ENCODE results near the gene ZNF485.
A peak's percentile ranks its signal among the peaks of the same experiment; 100 is the strongest.
"Not testable (repeated sequence)": the region's sequence is repeated elsewhere in the genome, so short reads cannot be mapped to it uniquely, and the experiment has no call there.

The ZNF485 gene

GRCh38 chr10:43605850-43606322 lies 352 bp upstream of the ZNF485 start:
- DNase-seq (ENCODE audit: low spot score): no peak

GRCh38 chr10:43607199-43607573 lies 948 bp downstream of the ZNF485 start:
- DNase-seq (ENCODE audit: low spot score): no peak

GRCh38 chr10:43610636-43611035 lies 4.4 kb downstream of the ZNF485 start:
- no peak for DNase-seq (ENCODE audit: low spot score)

GRCh38 chr10:43616697-43617370 lies 10.6 kb downstream of the ZNF485 start:
- no peak for DNase-seq (ENCODE audit: low spot score)

GRCh38 chr10:43619368-43619767 lies 13.1 kb downstream of the ZNF485 start:
- DNase-seq (ENCODE audit: low spot score): no peak

GRCh38 chr10:43622038-43622437 lies 15.8 kb downstream of the ZNF485 start:
- DNase-seq (ENCODE audit: low spot score): no peak

GRCh38 chr10:43623351-43623750 lies 17.1 kb downstream of the ZNF485 start:
- DNase-seq (ENCODE audit: low spot score): peak; percentile 42

- no peak for DNase-seq (ENCODE audit: low spot score)
Measured at GRCh38 chr10:43627942-43628341, 21.7 kb downstream of the ZNF485 start.

- no peak for DNase-seq (ENCODE audit: low spot score)
Measured at GRCh38 chr10:43628956-43629355, 22.7 kb downstream of the ZNF485 start.

- not testable (repeated sequence) for DNase-seq (ENCODE audit: low spot score)
Measured at GRCh38 chr10:43635816-43636215, 29.6 kb downstream of the ZNF485 start.

GRCh38 chr10:43640603-43641002 lies 34.4 kb downstream of the ZNF485 start:
- no peak for DNase-seq (ENCODE audit: low spot score)

GRCh38 chr10:43644252-43644651 lies 38.0 kb downstream of the ZNF485 start:
- DNase-seq (ENCODE audit: low spot score): no peak

GRCh38 chr10:43645866-43646265 lies 39.6 kb downstream of the ZNF485 start:
- DNase-seq (ENCODE audit: low spot score): no peak

GRCh38 chr10:43647576-43647975 lies 41.3 kb downstream of the ZNF485 start:
- DNase-seq (ENCODE audit: low spot score): no peak

- DNase-seq (ENCODE audit: low spot score): peak; percentile 11
Measured at GRCh38 chr10:43648095-43648397, 41.8 kb downstream of the ZNF485 start.

- DNase-seq (ENCODE audit: low spot score): peak; percentile 87
Measured at GRCh38 chr10:43648398-43649184, 42.4 kb downstream of the ZNF485 start, which contains the start of gene ZNF32. ZNF32 (minus strand) TSS chr10:43648881; CDS start chr10:43646133, 2,748 bp downstream.

- no peak for DNase-seq (ENCODE audit: low spot score)
Measured at GRCh38 chr10:43649185-43649523, 42.9 kb downstream of the ZNF485 start.

GRCh38 chr10:43653746-43654145 lies 47.5 kb downstream of the ZNF485 start:
- no peak for DNase-seq (ENCODE audit: low spot score)

GRCh38 chr10:43655311-43655710 lies 49.1 kb downstream of the ZNF485 start:
- no peak for DNase-seq (ENCODE audit: low spot score)

GRCh38 chr10:43658227-43658626 lies 52.0 kb downstream of the ZNF485 start:
- DNase-seq (ENCODE audit: low spot score): no peak

GRCh38 chr10:43665054-43665453 lies 58.8 kb downstream of the ZNF485 start:
- DNase-seq (ENCODE audit: low spot score): no peak

- no peak for DNase-seq (ENCODE audit: low spot score)
Measured at GRCh38 chr10:43666552-43666951, 60.3 kb downstream of the ZNF485 start.

GRCh38 chr10:43667317-43667731 lies 61.1 kb downstream of the ZNF485 start:
- DNase-seq (ENCODE audit: low spot score): no peak

All from pons (tissue), 1 donor.